ENCODE measurements around the gene ZFAND3.

DNA sequence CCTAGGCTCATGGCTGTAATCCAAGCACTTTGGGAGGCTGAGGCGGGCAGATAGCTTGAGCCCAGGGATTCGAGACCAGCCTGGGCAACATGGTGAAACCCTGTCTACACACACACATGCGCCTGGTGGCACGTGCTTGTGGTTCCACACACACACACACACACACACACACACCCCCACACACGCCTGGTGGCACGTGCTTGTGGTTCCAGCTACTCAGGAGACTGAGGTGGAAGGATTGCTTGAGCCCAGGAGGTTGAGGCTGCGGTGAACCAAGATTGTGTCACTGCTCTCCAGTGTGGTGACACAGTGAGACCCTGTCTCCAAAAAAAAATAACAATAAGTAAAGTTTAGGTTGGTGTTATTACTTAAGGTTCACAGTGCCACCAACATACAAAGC, 165.8 kb downstream of the ZFAND3 start:
- TF ChIP-seq, protein P1, sequence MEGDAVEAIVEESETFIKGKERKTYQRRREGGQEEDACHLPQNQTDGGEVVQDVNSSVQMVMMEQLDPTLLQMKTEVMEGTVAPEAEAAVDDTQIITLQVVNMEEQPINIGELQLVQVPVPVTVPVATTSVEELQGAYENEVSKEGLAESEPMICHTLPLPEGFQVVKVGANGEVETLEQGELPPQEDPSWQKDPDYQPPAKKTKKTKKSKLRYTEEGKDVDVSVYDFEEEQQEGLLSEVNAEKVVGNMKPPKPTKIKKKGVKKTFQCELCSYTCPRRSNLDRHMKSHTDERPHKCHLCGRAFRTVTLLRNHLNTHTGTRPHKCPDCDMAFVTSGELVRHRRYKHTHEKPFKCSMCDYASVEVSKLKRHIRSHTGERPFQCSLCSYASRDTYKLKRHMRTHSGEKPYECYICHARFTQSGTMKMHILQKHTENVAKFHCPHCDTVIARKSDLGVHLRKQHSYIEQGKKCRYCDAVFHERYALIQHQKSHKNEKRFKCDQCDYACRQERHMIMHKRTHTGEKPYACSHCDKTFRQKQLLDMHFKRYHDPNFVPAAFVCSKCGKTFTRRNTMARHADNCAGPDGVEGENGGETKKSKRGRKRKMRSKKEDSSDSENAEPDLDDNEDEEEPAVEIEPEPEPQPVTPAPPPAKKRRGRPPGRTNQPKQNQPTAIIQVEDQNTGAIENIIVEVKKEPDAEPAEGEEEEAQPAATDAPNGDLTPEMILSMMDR (conservative IDR thresholded peaks at IDR 0.05; ENCODE audit: low read depth, low read length), result no peak
- TF ChIP-seq FOS (IDR thresholded peaks at IDR 0.05; ENCODE audit: low read depth, low read length), result no peak
- TF ChIP-seq, protein P2, sequence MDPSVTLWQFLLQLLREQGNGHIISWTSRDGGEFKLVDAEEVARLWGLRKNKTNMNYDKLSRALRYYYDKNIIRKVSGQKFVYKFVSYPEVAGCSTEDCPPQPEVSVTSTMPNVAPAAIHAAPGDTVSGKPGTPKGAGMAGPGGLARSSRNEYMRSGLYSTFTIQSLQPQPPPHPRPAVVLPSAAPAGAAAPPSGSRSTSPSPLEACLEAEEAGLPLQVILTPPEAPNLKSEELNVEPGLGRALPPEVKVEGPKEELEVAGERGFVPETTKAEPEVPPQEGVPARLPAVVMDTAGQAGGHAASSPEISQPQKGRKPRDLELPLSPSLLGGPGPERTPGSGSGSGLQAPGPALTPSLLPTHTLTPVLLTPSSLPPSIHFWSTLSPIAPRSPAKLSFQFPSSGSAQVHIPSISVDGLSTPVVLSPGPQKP (IDR thresholded peaks at IDR 0.05; ENCODE audit: borderline replicate concordance, low read depth, low read length), result no peak

Data from IMR-90 (cell line).